NCI-H146 (cell line): ENCODE measurements around the gene MBD3L2.
"Not testable (repeated sequence)": the region's sequence is repeated elsewhere in the genome, so short reads cannot be mapped to it uniquely, and the experiment has no call there.

ENCODE experiments used
- DNase-seq: peaks from one replicate; lab custom pipeline; 2025; lab: John Stamatoyannopoulos, UW

MBD3L2 gene

DNA sequence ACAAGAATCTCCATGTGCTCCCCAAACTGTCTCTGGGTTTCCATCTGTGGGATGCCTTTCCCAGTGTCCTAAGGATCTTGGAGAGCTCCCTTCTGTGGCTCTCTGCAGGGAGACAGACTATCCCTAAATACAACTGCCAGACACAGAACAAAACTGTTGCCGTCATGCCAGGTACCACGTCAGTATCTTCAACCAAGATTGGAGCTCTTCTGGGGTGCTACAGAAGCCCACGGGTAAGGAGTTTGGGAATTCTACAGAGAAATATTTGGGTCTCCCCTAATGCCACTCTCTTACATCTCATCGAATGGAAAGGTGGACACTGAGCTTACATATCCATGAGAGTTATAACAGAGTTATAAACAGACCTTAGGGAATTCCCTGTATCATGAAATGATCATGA lies 14.2 kb downstream of the MBD3L2 start:
- no peak for DNase-seq

DNA sequence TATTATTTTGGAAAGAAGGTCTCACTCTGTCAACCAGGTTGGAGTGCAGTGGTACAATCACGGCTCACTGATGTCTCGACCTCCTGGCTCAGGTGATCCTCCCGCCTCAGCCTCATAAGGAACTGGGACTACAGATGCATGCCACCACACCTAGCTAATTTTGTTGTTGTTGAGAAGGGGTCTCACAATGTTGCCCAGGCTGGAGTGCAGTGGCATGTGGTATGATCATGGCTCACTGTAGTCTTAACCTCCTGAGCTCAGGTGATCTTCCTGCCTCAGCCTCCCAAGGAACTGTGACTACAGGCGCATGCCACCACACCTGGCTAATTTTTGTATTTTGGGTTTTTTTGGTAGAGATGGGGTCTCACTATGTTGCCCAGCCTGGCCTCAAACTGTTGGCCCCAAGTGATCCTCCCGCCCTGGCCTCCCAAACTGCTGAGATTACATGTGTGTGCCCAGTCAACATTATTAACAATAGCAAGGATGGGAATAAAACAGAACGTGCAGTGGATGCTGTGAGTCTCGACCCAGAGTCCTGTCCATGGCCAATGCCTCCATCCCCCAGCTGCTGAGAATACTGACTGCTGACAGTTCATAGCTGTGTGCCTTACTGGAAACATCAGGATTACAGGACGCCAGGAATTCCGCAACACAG lies 14.8 kb downstream of the MBD3L2 start:
- no peak for DNase-seq

DNA sequence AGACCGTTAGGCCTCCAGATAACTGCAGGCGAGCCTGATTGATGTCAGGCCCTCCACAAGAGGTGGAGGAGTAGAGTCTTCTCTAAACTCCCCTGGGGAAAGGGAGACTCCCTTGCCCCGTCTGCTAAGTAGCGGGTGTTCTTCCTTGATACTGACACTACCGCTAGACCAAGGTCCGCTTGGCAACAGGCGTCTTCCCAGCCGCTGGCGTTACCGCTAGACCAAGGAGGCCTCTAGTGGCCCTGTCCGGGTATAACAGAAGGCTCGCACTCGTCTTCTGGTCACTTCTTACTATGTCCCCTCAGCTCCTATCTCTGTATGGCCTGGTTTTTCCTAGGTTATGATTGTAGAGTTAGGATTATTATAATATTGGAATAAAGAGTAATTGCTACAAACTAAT lies 18.0 kb downstream of the MBD3L2 start:
- not testable (repeated sequence) for DNase-seq

DNA sequence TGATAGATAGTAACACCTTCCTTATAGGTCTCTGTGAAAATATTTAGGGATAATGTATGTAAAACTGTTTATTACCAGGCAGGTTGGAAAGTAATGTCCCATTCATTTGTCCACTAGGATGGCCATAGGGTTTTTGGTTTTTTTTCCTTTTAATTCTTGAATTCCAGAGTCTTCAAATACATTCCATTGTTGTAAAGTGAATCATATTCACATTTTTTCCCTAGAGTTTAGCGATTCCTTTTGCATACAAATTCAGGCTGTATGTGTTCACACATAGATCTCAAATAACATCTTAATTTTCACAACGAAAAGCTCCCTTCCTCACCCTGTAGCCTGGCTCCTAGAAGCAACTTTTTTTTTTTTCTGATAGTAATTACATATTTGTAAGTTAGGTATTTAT lies 18.6 kb downstream of the MBD3L2 start:
- no peak for DNase-seq

DNA sequence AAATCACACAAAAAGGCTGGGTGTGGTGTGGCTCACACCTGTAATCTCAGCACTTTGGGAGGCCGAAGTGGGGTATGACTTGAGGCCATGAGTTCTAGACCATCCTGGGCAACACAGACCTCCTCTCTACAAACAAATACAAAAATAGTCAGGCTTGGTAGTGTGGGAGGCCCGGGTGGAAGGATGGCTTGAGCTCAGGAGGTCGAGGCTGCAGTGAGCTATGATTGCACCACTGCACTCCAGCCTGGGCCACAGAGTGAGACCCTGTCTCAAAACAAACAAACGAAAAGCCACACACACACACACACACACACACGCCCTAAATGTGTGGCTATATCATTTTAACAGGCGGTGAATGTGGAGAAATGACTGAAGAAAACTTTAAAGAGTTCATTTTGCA lies 19.5 kb downstream of the MBD3L2 start:
- no peak for DNase-seq

DNA sequence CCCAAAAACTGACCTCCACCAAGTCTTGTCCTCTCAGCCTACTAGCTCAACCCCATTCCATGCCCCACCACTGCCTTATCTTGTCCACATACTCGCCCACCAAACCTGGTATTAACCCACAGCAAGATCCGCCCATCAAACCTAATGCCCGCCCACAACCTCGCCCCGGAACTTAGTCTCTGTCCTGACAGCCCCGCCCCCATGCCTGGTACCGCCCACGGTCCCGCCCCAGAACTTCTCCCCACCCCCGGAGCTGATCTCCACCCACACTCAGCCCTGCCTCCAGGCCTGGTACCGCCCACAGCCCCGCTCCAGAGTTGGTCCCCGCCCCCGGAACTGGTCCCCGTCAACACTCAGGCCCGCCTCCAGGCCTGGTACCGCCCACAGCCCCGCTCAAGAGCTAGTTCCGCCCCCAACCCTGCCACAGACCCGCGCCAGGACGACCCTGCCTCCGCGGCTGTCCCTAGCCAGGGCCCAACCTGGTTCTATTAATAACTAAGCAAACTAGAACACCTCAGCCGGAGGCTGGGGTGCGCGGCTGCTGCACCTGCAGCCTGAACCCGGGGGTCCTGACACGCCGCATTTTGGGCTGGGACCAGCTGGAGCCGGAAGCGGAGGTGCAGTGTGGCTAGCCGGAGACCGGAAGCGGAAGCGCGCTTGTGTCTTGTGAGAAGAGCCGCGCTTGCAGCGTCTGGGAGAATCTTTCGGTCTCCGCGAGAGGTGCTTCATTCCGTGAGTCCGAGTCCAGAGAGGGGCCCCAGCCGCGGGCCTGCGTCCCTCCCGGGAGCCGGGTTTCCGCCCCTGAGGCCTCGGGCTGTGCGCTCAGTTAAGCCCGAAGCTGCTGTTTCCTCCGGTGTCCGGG lies 20.2 kb downstream of the MBD3L2 start, which contains the start of gene ZNF557:
Gene ZNF557, plus strand, starts transcription at position 662 of the 862 bp plus-strand sequence. CDS start 5,372 bp downstream, outside the sequence.
- DNase-seq: peak; percentile 92

DNA sequence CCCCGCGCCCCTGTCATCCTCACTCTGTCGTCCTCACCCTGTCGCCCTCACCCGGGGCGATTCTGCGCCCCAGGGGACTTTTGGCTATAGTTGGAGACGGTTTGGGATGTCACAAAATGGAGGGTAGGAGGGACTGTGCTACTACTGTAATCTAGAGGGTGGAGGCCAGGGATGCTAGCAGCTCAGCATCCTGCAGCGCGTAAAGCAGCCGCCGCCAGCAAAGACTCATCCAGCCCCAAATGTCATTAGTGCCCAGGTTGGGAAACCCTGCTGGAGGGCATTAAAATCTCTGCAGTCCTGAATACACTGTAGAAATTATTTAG lies 20.7 kb downstream of the MBD3L2 start:
- DNase-seq: peak; percentile 11

DNA sequence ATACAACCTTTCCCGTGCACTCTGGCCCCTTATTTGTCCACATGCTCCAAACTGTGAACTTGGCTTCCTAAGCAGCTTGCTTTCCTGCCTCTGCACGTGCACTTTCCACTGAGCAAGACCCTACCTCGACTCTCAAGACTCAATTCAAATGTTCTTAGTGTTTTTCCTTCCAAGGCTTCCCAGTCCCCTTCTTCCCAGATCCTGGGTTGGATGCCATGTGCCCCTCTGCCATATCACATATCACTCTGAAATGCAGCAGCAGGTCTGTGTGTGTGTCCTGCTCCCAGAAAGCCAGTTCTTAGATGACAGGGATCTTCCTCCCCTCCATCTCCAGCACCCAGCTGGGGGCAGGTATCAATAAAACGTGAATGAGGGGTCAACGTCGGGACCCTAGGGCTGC lies 23.4 kb downstream of the MBD3L2 start:
- no peak for DNase-seq

DNA sequence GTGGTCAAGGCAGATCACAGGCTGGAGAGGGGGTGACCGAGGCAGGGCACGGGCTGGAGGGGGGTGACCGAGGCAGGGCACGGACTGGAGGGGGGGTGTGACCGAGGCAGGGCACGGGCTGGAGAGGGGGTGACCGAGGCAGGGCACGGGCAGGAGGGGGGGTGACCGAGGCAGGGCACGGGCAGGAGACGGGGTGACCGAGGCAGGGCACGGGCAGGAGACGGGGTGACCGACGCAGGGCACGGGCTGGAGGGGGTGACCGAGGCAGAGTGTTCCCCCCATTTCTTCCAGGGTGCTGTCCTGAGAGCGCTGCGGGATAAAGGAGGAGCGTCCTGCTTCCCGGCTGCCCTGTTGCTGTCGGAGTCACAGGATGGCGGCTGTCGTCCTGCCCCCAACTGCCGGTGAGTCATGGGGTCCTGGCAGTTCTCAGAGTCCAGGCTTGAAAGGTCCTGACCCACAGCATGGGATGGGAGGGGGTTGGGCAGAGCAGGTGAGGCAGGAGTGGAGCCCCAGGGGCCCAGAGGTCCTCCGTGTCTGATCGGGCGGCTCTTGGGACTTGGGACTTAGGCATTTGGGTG lies 25.7 kb downstream of the MBD3L2 start:
- no peak for DNase-seq

DNA sequence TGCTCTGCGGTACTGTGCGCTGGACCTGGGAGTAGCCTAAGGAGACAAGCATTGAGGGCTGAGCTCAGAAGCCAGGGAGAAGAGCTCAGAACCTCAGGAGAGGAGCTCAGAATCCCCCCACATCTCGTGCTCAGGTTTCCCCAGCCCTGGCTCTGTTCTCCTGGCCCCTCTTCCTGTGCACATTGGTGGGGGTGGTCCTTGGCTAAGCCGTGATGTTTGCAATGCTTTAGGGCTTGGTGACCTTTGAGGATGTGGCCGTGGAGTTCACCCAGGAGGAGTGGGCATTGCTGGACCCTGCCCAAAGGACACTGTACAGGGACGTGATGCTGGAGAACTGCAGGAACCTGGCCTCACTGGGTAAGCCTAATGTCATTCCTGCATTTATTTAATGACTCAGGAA lies 27.0 kb downstream of the MBD3L2 start:
- DNase-seq: no peak

DNA sequence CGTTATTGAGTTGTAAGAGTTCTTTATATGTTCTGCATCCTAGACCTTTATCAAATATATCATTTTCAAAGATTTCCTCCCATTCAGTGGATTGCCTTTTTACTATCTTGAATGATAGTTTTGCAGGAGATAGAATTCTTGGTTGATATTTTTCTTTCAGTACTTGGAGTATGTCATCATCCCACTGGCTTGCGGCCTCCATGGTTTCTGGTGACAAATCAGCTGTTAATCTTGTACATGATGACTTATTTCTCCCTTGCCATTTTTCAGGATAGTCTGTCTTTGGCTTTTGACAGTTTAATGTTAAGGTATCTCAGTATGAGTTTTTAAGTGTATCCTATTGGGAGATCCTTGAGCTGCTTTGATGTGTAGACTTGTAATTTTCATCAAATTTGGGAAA lies 28.9 kb downstream of the MBD3L2 start:
- DNase-seq: no peak

DNA sequence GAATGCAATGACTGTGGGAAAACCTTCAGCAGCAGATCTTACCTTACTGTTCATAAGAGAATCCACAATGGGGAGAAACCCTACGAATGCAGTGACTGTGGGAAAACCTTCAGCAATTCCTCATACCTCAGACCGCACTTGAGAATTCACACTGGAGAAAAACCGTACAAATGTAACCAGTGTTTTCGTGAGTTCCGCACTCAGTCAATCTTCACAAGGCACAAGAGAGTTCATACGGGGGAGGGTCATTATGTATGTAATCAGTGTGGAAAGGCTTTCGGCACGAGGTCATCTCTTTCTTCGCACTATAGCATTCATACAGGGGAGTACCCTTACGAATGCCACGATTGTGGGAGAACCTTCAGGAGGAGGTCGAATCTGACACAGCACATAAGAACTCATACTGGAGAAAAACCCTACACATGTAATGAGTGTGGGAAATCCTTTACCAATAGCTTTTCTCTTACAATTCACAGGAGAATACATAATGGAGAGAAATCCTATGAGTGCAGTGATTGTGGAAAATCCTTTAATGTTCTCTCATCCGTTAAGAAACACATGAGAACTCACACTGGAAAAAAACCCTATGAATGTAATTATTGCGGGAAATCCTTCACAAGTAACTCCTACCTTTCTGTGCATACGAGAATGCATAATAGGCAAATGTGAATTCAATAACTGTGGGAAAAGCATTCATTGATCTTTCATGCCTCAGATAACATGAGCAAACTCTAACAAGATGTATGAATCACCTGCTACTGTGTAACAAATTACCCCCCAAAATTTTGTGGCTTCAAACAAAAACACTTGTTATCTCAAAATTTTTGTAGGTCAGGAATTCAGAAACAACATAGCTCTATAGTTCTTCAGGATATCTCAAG lies 34.2 kb downstream of the MBD3L2 start:
- DNase-seq: no peak

DNA sequence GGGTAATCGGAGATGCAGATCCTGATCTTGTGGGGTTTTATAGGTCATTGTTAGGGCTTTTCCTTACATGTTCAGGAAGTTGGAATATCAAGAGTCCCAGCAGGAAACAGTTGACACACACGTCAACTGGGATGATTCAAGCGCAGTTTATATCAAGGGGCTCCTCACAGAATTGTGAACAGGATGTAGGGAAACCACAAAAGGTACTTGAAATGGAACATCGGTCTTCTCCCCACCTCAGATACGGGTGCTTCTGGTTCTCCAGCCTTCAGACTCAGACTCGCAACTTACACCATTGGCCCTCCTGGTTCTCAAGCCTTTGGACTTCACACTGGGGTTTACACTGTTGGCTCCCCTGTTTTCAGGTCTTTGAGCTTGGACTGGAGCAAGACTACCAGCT lies 39.9 kb downstream of the MBD3L2 start:
- no peak for DNase-seq

DNA sequence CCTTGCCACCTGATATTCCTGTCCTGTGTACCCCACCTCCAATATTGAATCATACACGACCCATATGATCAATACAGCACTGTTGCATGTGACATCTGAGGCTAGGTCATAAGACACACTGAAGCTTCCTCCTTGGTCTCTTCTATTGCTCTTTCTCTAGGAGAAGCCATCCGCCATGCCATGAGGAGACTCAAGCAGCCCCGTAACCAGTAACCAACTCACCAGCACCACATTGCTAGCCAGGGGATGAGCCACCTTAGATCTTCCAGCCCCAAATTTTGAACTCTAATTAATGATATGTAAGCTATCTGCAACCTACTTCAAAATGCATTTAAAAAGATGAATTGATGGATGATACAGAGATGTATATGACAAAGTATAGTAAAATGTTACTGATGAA lies 49.0 kb downstream of the MBD3L2 start:
- DNase-seq: no peak

DNA sequence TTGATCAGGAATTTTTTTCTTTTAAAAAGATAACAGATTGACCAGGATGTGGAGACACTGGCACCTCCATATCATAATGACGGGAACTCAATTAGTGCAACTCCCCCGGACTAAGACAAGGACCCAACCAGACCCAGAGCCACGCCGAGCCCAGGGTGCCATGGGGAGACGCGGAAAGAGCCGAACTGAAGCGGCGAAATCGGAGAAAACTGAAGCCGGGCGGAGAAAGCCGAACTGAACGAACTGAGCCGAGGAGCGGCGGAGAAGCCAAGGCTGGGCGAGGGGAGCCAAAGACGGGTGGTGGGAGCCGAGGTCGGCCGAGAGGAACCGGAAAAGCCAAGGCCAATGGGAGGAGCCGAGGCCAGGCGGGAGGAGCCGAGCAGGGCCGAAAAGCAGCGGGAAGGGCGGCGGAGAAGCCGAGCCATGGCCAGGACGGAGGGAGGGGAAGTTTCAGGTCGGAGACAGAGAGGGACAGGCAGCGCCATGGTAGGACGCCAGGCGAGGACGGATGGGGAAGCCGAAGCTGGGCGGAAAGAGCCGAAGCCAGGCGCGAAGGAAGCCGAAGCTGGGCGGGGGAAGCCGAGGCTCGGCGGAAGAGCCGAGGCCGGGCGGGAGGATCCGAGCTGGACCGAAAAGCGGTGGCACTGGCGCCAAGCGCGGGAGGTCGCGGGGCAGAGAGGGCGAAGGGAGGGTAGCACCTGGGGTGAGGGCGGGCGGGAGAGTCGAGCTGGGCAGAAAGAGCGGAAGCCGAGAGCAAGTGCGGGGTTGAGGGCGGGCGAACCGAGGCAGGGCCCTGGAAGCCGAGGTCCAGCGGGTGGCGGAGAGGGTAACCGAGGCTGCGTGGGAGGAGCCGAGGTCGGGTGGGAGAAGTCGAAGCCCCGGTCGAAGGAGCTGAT lies 49.8 kb downstream of the MBD3L2 start:
- peak; percentile 90 for DNase-seq

DNA sequence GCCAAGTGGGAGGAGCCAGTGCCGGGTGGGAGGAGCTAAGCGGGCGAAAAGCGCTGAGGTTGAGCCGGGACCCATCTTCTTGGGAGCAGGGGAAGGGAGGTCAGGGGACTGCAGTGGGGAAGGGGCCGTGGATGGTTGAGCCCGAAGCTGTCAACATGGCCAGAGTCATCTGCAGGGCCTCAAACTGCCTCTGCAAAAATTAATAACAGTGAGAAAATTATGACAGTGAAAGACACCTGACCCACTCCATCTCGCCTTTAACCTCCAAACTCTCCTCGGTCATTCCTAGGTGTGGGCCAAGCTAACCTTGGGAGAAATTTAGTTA lies 50.4 kb downstream of the MBD3L2 start:
- DNase-seq: no peak
